ENCODE measurements around the gene PEX11G.
A peak's percentile ranks its signal among the peaks of the same experiment; 100 is the strongest.

Gene PEX11G

GRCh38 chr19:7488736-7489353 is at the start of gene PEX11G:
PEX11G (minus strand) TSS chr19:7489035; CDS start chr19:7489010, 25 bp downstream.
- no peak for DNase-seq

- DNase-seq: peak; percentile 71
Measured at GRCh38 chr19:7535998-7536695, 47.3 kb upstream of the PEX11G start.

GRCh38 chr19:7535047-7535997 is 46.5 kb upstream of the PEX11G start, which contains the start of gene PNPLA6:
PNPLA6 (plus strand) TSS chr19:7535717; CDS start chr19:7535789, 72 bp downstream.
- peak; percentile 94 for DNase-seq

- DNase-seq: peak; percentile 76
Measured at GRCh38 chr19:7534531-7535046, 45.8 kb upstream of the PEX11G start.

- peak; percentile 88 for DNase-seq
Measured at GRCh38 chr19:7533925-7534480, 45.2 kb upstream of the PEX11G start.

GRCh38 chr19:7533281-7533885 is 44.5 kb upstream of the PEX11G start:
- no peak for DNase-seq

GRCh38 chr19:7529610-7530490 is 41.0 kb upstream of the PEX11G start:
- DNase-seq: no peak

GRCh38 chr19:7529246-7529600 is 40.4 kb upstream of the PEX11G start:
- DNase-seq: no peak

GRCh38 chr19:7528522-7529245 is 39.8 kb upstream of the PEX11G start:
- DNase-seq: no peak

GRCh38 chr19:7528192-7528519 is 39.3 kb upstream of the PEX11G start:
- DNase-seq: no peak

- DNase-seq: no peak
Measured at GRCh38 chr19:7527516-7528191, 38.8 kb upstream of the PEX11G start.

GRCh38 chr19:7526059-7526929 is 37.5 kb upstream of the PEX11G start:
- DNase-seq: no peak

- DNase-seq: no peak
Measured at GRCh38 chr19:7524992-7525739, 36.3 kb upstream of the PEX11G start.

- DNase-seq: no peak
Measured at GRCh38 chr19:7524523-7524922, 35.7 kb upstream of the PEX11G start.

- DNase-seq: peak; percentile 19
Measured at GRCh38 chr19:7522923-7523667, 34.3 kb upstream of the PEX11G start.

- DNase-seq: peak; percentile 98
Measured at GRCh38 chr19:7522072-7522922, 33.5 kb upstream of the PEX11G start, which contains the start of gene MCOLN1. MCOLN1 (plus strand) TSS chr19:7522624; CDS start chr19:7522751, 127 bp downstream.

Data from NCI-H82 (cell line).